ENCODE results near the gene LRCH3.
A peak's percentile ranks its signal among the peaks of the same experiment; 100 is the strongest.

LRCH3 gene

GRCh38 chr3:197798863-197799262, 7.8 kb downstream of the LRCH3 start:
- no peak for DNase-seq (ENCODE audit: low read depth)
- TF ChIP-seq CTCF (conservative IDR thresholded peaks at IDR 0.05; ENCODE audit: low read length): no peak

DNA sequence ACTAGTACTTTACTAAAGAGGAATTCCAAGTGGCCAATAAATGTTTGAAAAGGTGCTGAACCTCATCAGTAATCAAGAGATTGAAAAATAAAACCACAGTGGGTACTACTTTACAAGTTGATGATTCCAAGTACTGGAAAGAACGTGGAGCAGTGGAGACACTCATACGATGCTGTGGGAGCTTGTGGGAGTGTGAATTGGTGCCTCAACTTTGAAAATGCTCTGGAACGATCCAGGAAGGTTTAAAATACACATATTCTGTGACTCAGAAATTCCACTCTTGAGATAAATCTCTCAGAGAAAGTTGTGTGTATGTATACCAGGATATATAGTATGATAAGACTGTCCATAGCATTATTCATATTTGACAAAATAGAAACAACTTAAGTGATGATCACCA, 9.3 kb downstream of the LRCH3 start:
- TF ChIP-seq CTCF (conservative IDR thresholded peaks at IDR 0.05; ENCODE audit: low read length): no peak
- H3K4me3 ChIP-seq (ENCODE audit: low read length): no peak overlapping the region
- no peak for DNase-seq (ENCODE audit: low read depth)

More at GRCh38 chr3:197798863-197799262, 7.8 kb downstream of the LRCH3 start:
- H3K4me3 ChIP-seq (ENCODE audit: low read length): no peak overlapping the region

GRCh38 chr3:197801891-197802778, 11.1 kb downstream of the LRCH3 start:
- TF ChIP-seq CTCF (conservative IDR thresholded peaks at IDR 0.05; ENCODE audit: low read length): peak; percentile 40
- DNase-seq (ENCODE audit: low read depth): peak; percentile 57
- no peak overlapping the region for H3K4me3 ChIP-seq (ENCODE audit: low read length)

- DNase-seq (ENCODE audit: low read depth): no peak
- peak; percentile 24; the same call in 1 of the 2 replicates for TF ChIP-seq CTCF (conservative IDR thresholded peaks at IDR 0.05; ENCODE audit: low read length)
- no peak overlapping the region for H3K4me3 ChIP-seq (ENCODE audit: low read length)
Measured at GRCh38 chr3:197802779-197803459, 11.9 kb downstream of the LRCH3 start.

DNA sequence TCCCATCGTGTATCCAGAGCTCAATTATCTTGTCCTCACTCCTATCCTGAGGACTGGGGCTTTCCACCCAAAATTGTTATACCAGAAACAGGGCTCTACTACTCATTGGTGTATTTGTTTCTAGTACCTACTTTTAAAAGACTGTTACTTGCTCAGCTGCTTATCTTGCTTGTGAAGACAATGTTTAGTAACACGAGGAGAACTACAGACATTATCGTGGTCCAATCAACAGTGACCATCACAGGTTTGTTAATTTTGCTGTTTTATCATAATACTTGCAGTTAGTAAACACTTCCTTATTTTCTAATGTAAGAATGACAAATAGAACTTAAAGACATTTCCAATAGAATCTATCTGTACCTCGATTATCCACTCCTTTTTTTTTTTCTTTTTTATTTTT, 13.5 kb downstream of the LRCH3 start:
- no peak for DNase-seq (ENCODE audit: low read depth)
- no peak overlapping the region for H3K4me3 ChIP-seq (ENCODE audit: low read length)
- TF ChIP-seq CTCF (conservative IDR thresholded peaks at IDR 0.05; ENCODE audit: low read length): no peak

GRCh38 chr3:197807969-197808587, 17.0 kb downstream of the LRCH3 start:
- peak overlapping the region; percentile 18; the same call in 1 of the 2 replicates for H3K4me3 ChIP-seq (ENCODE audit: low read length)
- TF ChIP-seq CTCF (conservative IDR thresholded peaks at IDR 0.05; ENCODE audit: low read length): no peak
- DNase-seq (ENCODE audit: low read depth): peak; percentile 63

Measured in AG10803 (cell line).